Progenitor cell of endocrine pancreas (in vitro differentiated cells): ENCODE results near the gene PGGHG. TPM values are rescaled to one million over a fixed set of nuclear protein-coding genes. Genes with fewer than 3 reads are reported as not detected.
"Not testable (repeated sequence)": the region's sequence is repeated elsewhere in the genome, so short reads cannot be mapped to it uniquely, and the experiment has no call there.

Experiments used
- DNase-seq: peaks from one replicate; pipeline ENCODE4 v3.0.0; 2021; ENCODE audit warnings: low spot score; ENCODE audit not compliant: unreplicated experiment
- H3K27ac Mint-ChIP-seq: 2 replicates; pipeline ENCODE4 v1.8.0; 2021; ENCODE audit warnings: mild to moderate bottlenecking, moderate library complexity, mixed read lengths
- H3K27me3 Mint-ChIP-seq: 2 replicates; pipeline ENCODE4 v1.8.0; 2021; ENCODE audit warnings: mixed read lengths
- H3K36me3 Mint-ChIP-seq: 2 replicates; pipeline ENCODE4 v1.8.0; 2022; ENCODE audit warnings: mixed read lengths; ENCODE audit not compliant: insufficient read depth
- H3K4me1 Mint-ChIP-seq: 2 replicates; pipeline ENCODE4 v1.8.0; 2021; ENCODE audit warnings: low read depth, mixed read lengths
- H3K4me3 Mint-ChIP-seq: 2 replicates; pipeline ENCODE4 v1.8.0; 2021; ENCODE audit warnings: low read depth, mild to moderate bottlenecking, moderate library complexity, mixed read lengths
- H3K9me3 Mint-ChIP-seq: 2 replicates; pipeline ENCODE4 v1.8.0; 2021; ENCODE audit warnings: low read depth, mixed read lengths
- CTCF ChIP-seq: fragments of 200-600 bp; sonication (generic); IDR thresholded peaks from one replicate; pipeline ENCODE4 v1.5.0; 2021; ENCODE audit warnings: antibody characterized with exemption, mild to moderate bottlenecking; ENCODE audit not compliant: unreplicated experiment
- total RNA-seq: library from RNA; stranded (reverse); gene quantifications from 2 replicates; pipeline ENCODE4 v1.2.1, GENCODE V29; 2021

PGGHG gene
- total RNA-seq, 1 donor from 2014 or later = 67.0 TPM

GRCh38 chr11:327581-327923 lies 38.6 kb downstream of the PGGHG start:
- H3K27me3 Mint-ChIP-seq = peaks cover 3% of the 10 kb centered on the region
- H3K27ac Mint-ChIP-seq = no peak overlapping the region
- no peak for DNase-seq
- no peaks in the 10 kb centered on the region for H3K36me3 Mint-ChIP-seq
- TF ChIP-seq CTCF = no peak
- H3K4me3 Mint-ChIP-seq = no peak overlapping the region
- H3K4me1 Mint-ChIP-seq = peaks cover 10% of the 10 kb centered on the region
- no peaks in the 10 kb centered on the region for H3K9me3 Mint-ChIP-seq

DNA sequence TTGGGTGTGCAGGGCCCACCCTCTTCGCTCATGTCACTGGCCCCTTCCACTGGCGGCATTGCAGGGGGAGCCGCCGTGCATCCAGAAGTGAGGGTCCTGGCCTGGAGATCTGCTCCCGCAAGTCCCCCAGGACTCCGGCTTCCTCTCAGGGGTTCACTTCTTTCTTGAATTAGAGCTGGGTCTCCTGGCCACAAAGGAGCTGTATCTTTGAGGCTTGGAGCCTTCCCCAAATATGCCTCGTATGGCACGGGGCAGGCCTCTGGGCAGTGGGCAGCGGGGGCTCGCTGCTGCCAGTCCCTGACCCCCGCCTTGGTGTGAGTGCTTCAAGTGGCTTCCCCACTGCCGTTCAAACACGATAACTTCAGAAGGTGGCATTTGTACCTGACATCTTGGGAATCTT lies 39.1 kb downstream of the PGGHG start:
- TF ChIP-seq CTCF = no peak
- Mint-ChIP-seq H3K4me3 (no peak overlapping the region), H3K27me3 (peaks cover 3% of the 10 kb centered on the region), H3K36me3 (no peaks in the 10 kb centered on the region), H3K27ac (no peak overlapping the region), H3K9me3 (no peaks in the 10 kb centered on the region), H3K4me1 (peaks cover 10% of the 10 kb centered on the region)
- DNase-seq = no peak

GRCh38 chr11:328516-329100 lies 39.7 kb downstream of the PGGHG start:
- not testable (repeated sequence) for H3K36me3 Mint-ChIP-seq, H3K9me3 Mint-ChIP-seq

DNA sequence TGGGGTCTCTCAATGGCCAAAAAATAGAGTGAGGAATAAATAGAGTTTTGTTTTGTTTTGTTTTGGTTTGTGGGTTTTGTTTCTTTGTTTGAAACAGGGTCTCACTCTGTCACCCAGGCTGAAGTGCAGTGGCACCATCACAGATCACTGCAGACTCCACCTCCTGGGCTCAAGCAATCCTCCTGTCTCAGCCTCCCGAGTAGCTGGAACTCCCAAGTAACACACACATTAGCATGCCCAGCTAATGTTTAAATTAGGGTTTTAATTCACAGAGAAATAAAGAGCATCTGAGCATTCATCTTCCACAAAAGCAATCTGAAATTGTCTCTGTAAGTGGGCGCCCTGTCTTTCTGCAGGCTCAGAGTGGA lies 40.9 kb downstream of the PGGHG start:
- Mint-ChIP-seq H3K9me3 (no peaks in the 10 kb centered on the region), H3K27ac (no peak overlapping the region), H3K27me3 (peaks cover 3% of the 10 kb centered on the region), H3K4me3 (no peak overlapping the region), H3K36me3 (no peaks in the 10 kb centered on the region), H3K4me1 (peaks cover 18% of the 10 kb centered on the region)
- no peak for TF ChIP-seq CTCF
- no peak for DNase-seq

More at GRCh38 chr11:328516-329100, 39.7 kb downstream of the PGGHG start:
- H3K27me3 Mint-ChIP-seq, DNase-seq, H3K4me3 Mint-ChIP-seq, H3K27ac Mint-ChIP-seq: not testable (repeated sequence)
- H3K4me1 Mint-ChIP-seq = peaks cover 11% of the 10 kb centered on the region

GRCh38 chr11:330307-330693 lies 41.4 kb downstream of the PGGHG start:
- H3K27me3 Mint-ChIP-seq = peaks cover 3% of the 10 kb centered on the region
- no peak for TF ChIP-seq CTCF
- no peaks in the 10 kb centered on the region for H3K9me3 Mint-ChIP-seq
- H3K27ac Mint-ChIP-seq = no peak overlapping the region
- H3K4me1 Mint-ChIP-seq = peaks cover 16% of the 10 kb centered on the region
- no peaks in the 10 kb centered on the region for H3K36me3 Mint-ChIP-seq
- DNase-seq = no peak
- H3K4me3 Mint-ChIP-seq = no peak overlapping the region

- Mint-ChIP-seq H3K4me3 (no peak overlapping the region), H3K36me3 (no peaks in the 10 kb centered on the region), H3K27ac (no peak overlapping the region), H3K4me1 (peaks cover 22% of the 10 kb centered on the region), H3K9me3 (no peaks in the 10 kb centered on the region), H3K27me3 (peaks cover 3% of the 10 kb centered on the region)
- DNase-seq = no peak
- no peak for TF ChIP-seq CTCF
These were observed 41.9 kb downstream of the PGGHG start for GRCh38 chr11:330694-331357.
